Measurements from ENCODE around the gene C4B. TPM values are rescaled to one million over a fixed set of nuclear protein-coding genes. Genes with fewer than 3 reads are reported as not detected.

C4B gene
- total and polyA plus RNA-seq, 2 donors (not counting 3 experiments of a cell fraction or from before 2014, with no cell fraction given), result 4.4 to 6.3 TPM

DNA sequence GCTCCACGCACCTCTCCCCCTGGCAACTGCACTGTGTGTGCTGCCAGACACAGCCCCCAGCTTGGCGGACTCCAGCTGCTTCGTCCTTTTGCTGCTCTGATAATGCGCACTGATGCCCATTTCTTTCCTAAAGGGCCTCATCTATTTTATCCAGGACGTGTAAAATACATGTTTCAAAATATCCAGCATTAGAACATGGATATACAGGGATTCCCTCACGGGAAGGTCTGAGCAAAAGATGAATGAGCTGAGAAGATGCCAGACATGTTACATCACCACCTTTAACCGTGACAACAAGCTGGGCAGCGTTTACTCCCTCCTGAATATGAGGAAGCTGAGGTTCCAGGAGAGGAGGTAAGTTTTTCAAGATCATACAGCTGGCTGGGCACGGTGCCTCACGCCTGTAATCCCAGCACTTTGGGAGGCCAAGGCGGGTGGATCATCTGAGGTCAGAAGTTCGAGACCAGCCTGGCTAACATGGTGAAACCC, 61.8 kb downstream of the C4B start:
- Histone ChIP-seq H2AFZ (ENCODE audit: low read depth, low read length) (no peak overlapping the region), H3K27ac (ENCODE audit: insufficient read depth, low read depth, low read length) (no peak overlapping the region), H3K9me3 (replicated peaks; ENCODE audit: control insufficient read depth, insufficient read depth, low read length) (no peaks in the 10 kb centered on the region), H3K36me3 (ENCODE audit: control insufficient read depth in 2 of 2, extremely low read depth in 1 of 2, insufficient read depth in 2 of 2, low read length in 2 of 2) (no peaks in the 10 kb centered on the region), H3K9ac (replicated peaks; ENCODE audit: extremely low read depth, insufficient read depth, low read length) (no peak overlapping the region), H3K9me1 (replicated peaks; ENCODE audit: control insufficient read depth, extremely low read depth, insufficient read depth, low read length) (no peaks in the 10 kb centered on the region), H3K4me1 (ENCODE audit: control insufficient read depth, extremely low read depth, insufficient read depth, low read length) (no peaks in the 10 kb centered on the region), H3K4me3 (replicated peaks in 1 of 3; ENCODE audit: insufficient read depth in 1 of 3, low read depth in 1 of 3, low read length in 3 of 3) (no peak overlapping the region), H4K20me1 (replicated peaks; ENCODE audit: control insufficient read depth, extremely low read depth, insufficient read depth, low read length) (no peaks in the 10 kb centered on the region), H3K27me3 (ENCODE audit: control insufficient read depth in 2 of 2, insufficient read depth in 2 of 2, low read length in 2 of 2) (peaks cover 0 to 4% of the 10 kb centered on the region in 2 experiments), H3K4me2 (ENCODE audit: insufficient read depth, low read length) (no peak overlapping the region), H3K79me2 (ENCODE audit: control insufficient read depth, insufficient read depth, low read length) (no peaks in the 10 kb centered on the region)
- FAIRE-seq (no peak), DNase-seq (ENCODE audit: low read depth, low spot score) (no peak)
- intact Hi-C loops (cut with micrococcal nuclease) (no loop called here), dilution Hi-C loops (cut with MboI; ENCODE audit: extremely low pct_ligation_motif_present, low sequenced_read_pairs) (no loop called here)
- CTCF ChIA-PET, result interaction anchor here (1.5 kb wide), 1 partner anchor 12 kb away, joined by 5 read pairs; no protein-coding TSS in a partner anchor
- TF ChIP-seq, protein P1, sequence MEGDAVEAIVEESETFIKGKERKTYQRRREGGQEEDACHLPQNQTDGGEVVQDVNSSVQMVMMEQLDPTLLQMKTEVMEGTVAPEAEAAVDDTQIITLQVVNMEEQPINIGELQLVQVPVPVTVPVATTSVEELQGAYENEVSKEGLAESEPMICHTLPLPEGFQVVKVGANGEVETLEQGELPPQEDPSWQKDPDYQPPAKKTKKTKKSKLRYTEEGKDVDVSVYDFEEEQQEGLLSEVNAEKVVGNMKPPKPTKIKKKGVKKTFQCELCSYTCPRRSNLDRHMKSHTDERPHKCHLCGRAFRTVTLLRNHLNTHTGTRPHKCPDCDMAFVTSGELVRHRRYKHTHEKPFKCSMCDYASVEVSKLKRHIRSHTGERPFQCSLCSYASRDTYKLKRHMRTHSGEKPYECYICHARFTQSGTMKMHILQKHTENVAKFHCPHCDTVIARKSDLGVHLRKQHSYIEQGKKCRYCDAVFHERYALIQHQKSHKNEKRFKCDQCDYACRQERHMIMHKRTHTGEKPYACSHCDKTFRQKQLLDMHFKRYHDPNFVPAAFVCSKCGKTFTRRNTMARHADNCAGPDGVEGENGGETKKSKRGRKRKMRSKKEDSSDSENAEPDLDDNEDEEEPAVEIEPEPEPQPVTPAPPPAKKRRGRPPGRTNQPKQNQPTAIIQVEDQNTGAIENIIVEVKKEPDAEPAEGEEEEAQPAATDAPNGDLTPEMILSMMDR (IDR thresholded peaks at IDR 0.05; ENCODE audit: extremely low read depth in 1 of 2, insufficient read depth in 1 of 2, low read depth in 1 of 2, low read length in 2 of 2), result no peak
- TF ChIP-seq FOS (IDR thresholded peaks at IDR 0.05; ENCODE audit: borderline replicate concordance, insufficient read depth, low read length) (no peak), EZH2 (IDR thresholded peaks at IDR 0.05; ENCODE audit: borderline replicate concordance, low read depth, low read length, severe bottlenecking) (no peak), GATA2 (IDR thresholded peaks at IDR 0.05; ENCODE audit: insufficient read depth, insufficient read length, low read depth, low read length) (no peak), JUN (IDR thresholded peaks at IDR 0.05; ENCODE audit: borderline replicate concordance, insufficient read depth, insufficient read length, low read depth) (no peak), POLR2AphosphoS5 (IDR thresholded peaks at IDR 0.05; ENCODE audit: insufficient read depth, low read depth, low read length) (no peak), MYC (IDR thresholded peaks at IDR 0.05; ENCODE audit: low read depth, low read length) (no peak), POLR2A (IDR thresholded peaks at IDR 0.05; ENCODE audit: low read depth, low read length) (no peak)
- TF ChIP-seq, protein P2, sequence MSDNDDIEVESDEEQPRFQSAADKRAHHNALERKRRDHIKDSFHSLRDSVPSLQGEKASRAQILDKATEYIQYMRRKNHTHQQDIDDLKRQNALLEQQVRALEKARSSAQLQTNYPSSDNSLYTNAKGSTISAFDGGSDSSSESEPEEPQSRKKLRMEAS (IDR thresholded peaks at IDR 0.05; ENCODE audit: insufficient read depth, insufficient read length), result no peak
- POLR2A ChIA-PET, result interaction anchor here (1.4 kb wide), 1 partner anchor 13 kb away, joined by 3 read pairs; no protein-coding TSS in a partner anchor
- BruUV-seq (replicated peaks), result no TSS peak
